ENCODE measurements around the gene DNAJC22.
"Not testable (repeated sequence)": the region's sequence is repeated elsewhere in the genome, so short reads cannot be mapped to it uniquely, and the experiment has no call there.

The DNAJC22 gene

GRCh38 chr12:49323524-49324097, 23.1 kb upstream of the DNAJC22 start:
- Histone ChIP-seq H3K36me3 (ENCODE audit: insufficient read depth, low read length) (no peaks in the 10 kb centered on the region), H3K9ac (ENCODE audit: low read depth, low read length) (peak overlapping the region; percentile 70), H3K4me1 (ENCODE audit: insufficient read depth, low read length) (no peaks in the 10 kb centered on the region), H3K9me3 (ENCODE audit: control insufficient read depth, insufficient read depth, low read length) (no peaks in the 10 kb centered on the region)

GRCh38 chr12:49325606-49326005, 21.1 kb upstream of the DNAJC22 start:
- no peak overlapping the region for H3K9ac ChIP-seq (ENCODE audit: low read depth, low read length)
- H3K36me3 ChIP-seq (ENCODE audit: insufficient read depth, low read length) = no peaks in the 10 kb centered on the region
- H3K9me3 ChIP-seq (ENCODE audit: control insufficient read depth, insufficient read depth, low read length) = no peaks in the 10 kb centered on the region
- no peaks in the 10 kb centered on the region for H3K4me1 ChIP-seq (ENCODE audit: insufficient read depth, low read length)

- H3K9ac ChIP-seq (ENCODE audit: low read depth, low read length) = no peak overlapping the region
- no peaks in the 10 kb centered on the region for H3K36me3 ChIP-seq (ENCODE audit: insufficient read depth, low read length)
- H3K9me3 ChIP-seq (ENCODE audit: control insufficient read depth, insufficient read depth, low read length) = no peaks in the 10 kb centered on the region
- H3K4me1 ChIP-seq (ENCODE audit: insufficient read depth, low read length) = no peaks in the 10 kb centered on the region
These were observed 19.3 kb upstream of the DNAJC22 start for GRCh38 chr12:49327368-49327767.

GRCh38 chr12:49327887-49328286, 18.8 kb upstream of the DNAJC22 start:
- no peaks in the 10 kb centered on the region for H3K9me3 ChIP-seq (ENCODE audit: control insufficient read depth, insufficient read depth, low read length)
- H3K9ac ChIP-seq (ENCODE audit: low read depth, low read length) = no peak overlapping the region
- no peaks in the 10 kb centered on the region for H3K4me1 ChIP-seq (ENCODE audit: insufficient read depth, low read length)
- no peaks in the 10 kb centered on the region for H3K36me3 ChIP-seq (ENCODE audit: insufficient read depth, low read length)

- Histone ChIP-seq H3K9ac (ENCODE audit: low read depth, low read length) (no peak overlapping the region), H3K4me1 (ENCODE audit: insufficient read depth, low read length) (no peaks in the 10 kb centered on the region), H3K9me3 (ENCODE audit: control insufficient read depth, insufficient read depth, low read length) (no peaks in the 10 kb centered on the region), H3K36me3 (ENCODE audit: insufficient read depth, low read length) (no peaks in the 10 kb centered on the region)
These were observed 17.9 kb upstream of the DNAJC22 start for GRCh38 chr12:49328816-49329215.

GRCh38 chr12:49330032-49330619, 16.6 kb upstream of the DNAJC22 start:
- Histone ChIP-seq H3K9me3 (ENCODE audit: control insufficient read depth, insufficient read depth, low read length) (no peaks in the 10 kb centered on the region), H3K36me3 (ENCODE audit: insufficient read depth, low read length) (no peaks in the 10 kb centered on the region), H3K9ac (ENCODE audit: low read depth, low read length) (no peak overlapping the region), H3K4me1 (ENCODE audit: insufficient read depth, low read length) (no peaks in the 10 kb centered on the region)

GRCh38 chr12:49330631-49331379, 15.9 kb upstream of the DNAJC22 start:
- no peaks in the 10 kb centered on the region for H3K9me3 ChIP-seq (ENCODE audit: control insufficient read depth, insufficient read depth, low read length)
- H3K36me3 ChIP-seq (ENCODE audit: insufficient read depth, low read length) = no peaks in the 10 kb centered on the region
- H3K9ac ChIP-seq (ENCODE audit: low read depth, low read length) = no peak overlapping the region
- no peaks in the 10 kb centered on the region for H3K4me1 ChIP-seq (ENCODE audit: insufficient read depth, low read length)

GRCh38 chr12:49331380-49332222, 15.1 kb upstream of the DNAJC22 start:
- Histone ChIP-seq H3K9me3 (ENCODE audit: control insufficient read depth, insufficient read depth, low read length) (no peaks in the 10 kb centered on the region), H3K36me3 (ENCODE audit: insufficient read depth, low read length) (no peaks in the 10 kb centered on the region), H3K9ac (ENCODE audit: low read depth, low read length) (no peak overlapping the region), H3K4me1 (ENCODE audit: insufficient read depth, low read length) (no peaks in the 10 kb centered on the region)

- Histone ChIP-seq H3K36me3 (ENCODE audit: insufficient read depth, low read length) (no peaks in the 10 kb centered on the region), H3K9ac (ENCODE audit: low read depth, low read length) (peak overlapping the region; percentile 37; the same call in 1 of the 2 replicates), H3K9me3 (ENCODE audit: control insufficient read depth, insufficient read depth, low read length) (no peaks in the 10 kb centered on the region), H3K4me1 (ENCODE audit: insufficient read depth, low read length) (peaks cover 2% of the 10 kb centered on the region; the same call in 1 of the 2 replicates)
These were observed 14.2 kb upstream of the DNAJC22 start for GRCh38 chr12:49332441-49332861.

- no peaks in the 10 kb centered on the region for H3K36me3 ChIP-seq (ENCODE audit: insufficient read depth, low read length)
- no peaks in the 10 kb centered on the region for H3K9me3 ChIP-seq (ENCODE audit: control insufficient read depth, insufficient read depth, low read length)
- peaks cover 7% of the 10 kb centered on the region for H3K4me1 ChIP-seq (ENCODE audit: insufficient read depth, low read length)
- H3K9ac ChIP-seq (ENCODE audit: low read depth, low read length) = peak overlapping the region; percentile 37; the same call in 1 of the 2 replicates
These were observed 13.8 kb upstream of the DNAJC22 start for GRCh38 chr12:49332891-49333371.

GRCh38 chr12:49333778-49334177, 12.9 kb upstream of the DNAJC22 start:
- peaks cover 14% of the 10 kb centered on the region for H3K4me1 ChIP-seq (ENCODE audit: insufficient read depth, low read length)
- H3K9me3 ChIP-seq (ENCODE audit: control insufficient read depth, insufficient read depth, low read length); H3K9ac ChIP-seq (ENCODE audit: low read depth, low read length); H3K36me3 ChIP-seq (ENCODE audit: insufficient read depth, low read length): not testable (repeated sequence)

GRCh38 chr12:49334226-49334625, 12.5 kb upstream of the DNAJC22 start:
- Histone ChIP-seq H3K9me3 (ENCODE audit: control insufficient read depth, insufficient read depth, low read length) (no peaks in the 10 kb centered on the region), H3K9ac (ENCODE audit: low read depth, low read length) (no peak overlapping the region), H3K4me1 (ENCODE audit: insufficient read depth, low read length) (peaks cover 17% of the 10 kb centered on the region), H3K36me3 (ENCODE audit: insufficient read depth, low read length) (no peaks in the 10 kb centered on the region)

GRCh38 chr12:49334681-49335080, 12.0 kb upstream of the DNAJC22 start:
- Histone ChIP-seq H3K9me3 (ENCODE audit: control insufficient read depth, insufficient read depth, low read length) (no peaks in the 10 kb centered on the region), H3K4me1 (ENCODE audit: insufficient read depth, low read length) (peaks cover 19% of the 10 kb centered on the region), H3K9ac (ENCODE audit: low read depth, low read length) (no peak overlapping the region), H3K36me3 (ENCODE audit: insufficient read depth, low read length) (no peaks in the 10 kb centered on the region)

Data from ES-I3 (cell line).